HCT116 (cell line): ENCODE data around the gene REN.

Experiments used
- CTCF ChIP-seq, 3 experiments: fragments of 200-600 bp in 1 of 3; sonication (generic) in 1 of 3; IDR thresholded peaks in 2 of 3; conservative IDR thresholded peaks in 1 of 3; 2 replicates each; pipeline ENCODE4 v1.5.1; 2012 to 2017; ENCODE audit warnings: low read depth in 2 of 3, low read length in 2 of 3, antibody characterized with exemption in 1 of 3, borderline replicate concordance in 1 of 3, control low read depth in 1 of 3, mild to moderate bottlenecking in 1 of 3, mixed read lengths in 1 of 3, mixed run types in 1 of 3, moderate library complexity in 1 of 3; ENCODE audit not compliant: insufficient read depth in 1 of 3
- POLR2A ChIP-seq: IDR thresholded peaks from 2 replicates; pipeline ENCODE4 v1.7.0; 2011; ENCODE audit warnings: borderline replicate concordance; ENCODE audit not compliant: insufficient read depth, insufficient read length; ENCODE audit errors: extremely low read depth
- POLR2AphosphoS5 ChIP-seq: IDR thresholded peaks from 2 replicates; pipeline ENCODE4 v1.6.1; 2011; ENCODE audit warnings: mild to moderate bottlenecking, low read depth, low read length, moderate library complexity

GRCh38 chr1:204151552-204152309 lies 14.4 kb downstream of the REN start, which contains the start of gene ETNK2:
- TF ChIP-seq POLR2A, result no peak
- TF ChIP-seq CTCF (IDR thresholded peaks at IDR 0.05 in 2 of 3, conservative IDR thresholded peaks at IDR 0.05 in 1 of 3; ENCODE audit: borderline replicate concordance in 1 of 3, insufficient read depth in 1 of 3, low read depth in 2 of 3, low read length in 2 of 3), result no peak
- TF ChIP-seq POLR2AphosphoS5, result peak; percentile 71
